Measurements from ENCODE around the gene EFNA1. TPM values are rescaled to one million over a fixed set of nuclear protein-coding genes. Genes with fewer than 3 reads are reported as not detected.

Gene EFNA1
- total RNA-seq, 1 donor from 2014 or later, result 0.34 TPM

- Histone ChIP-seq H3K9me3 (ENCODE audit: low read depth) (no peaks in the 10 kb centered on the region), H3K27ac (no peak overlapping the region), H4K20me1 (ENCODE audit: low read depth) (no peaks in the 10 kb centered on the region), H3F3A (ENCODE audit: low read depth) (peaks cover 6% of the 10 kb centered on the region), H3K4me3 (no peak overlapping the region), H3K4me1 (peaks cover 4% of the 10 kb centered on the region), H3K27me3 (peaks cover 14% of the 10 kb centered on the region), H2AFZ (replicated peaks) (no peak overlapping the region), H3K4me2 (no peak overlapping the region), H3K79me2 (ENCODE audit: low read depth) (no peaks in the 10 kb centered on the region), H3K36me3 (no peaks in the 10 kb centered on the region), H3K9ac (no peak overlapping the region)
- no peaks in the 10 kb centered on the region for H3K36me3 Mint-ChIP-seq
- TF ChIP-seq CTCF (IDR thresholded peaks at IDR 0.05) (no peak), EZH2phosphoT487 (IDR thresholded peaks at IDR 0.05) (no peak), EZH2 (IDR thresholded peaks at IDR 0.05) (no peak)
- peaks cover 6% of the 10 kb centered on the region for H3K4me1 Mint-ChIP-seq
- no peak for DNase-seq (ENCODE audit: low spot score)
- H3K9me3 Mint-ChIP-seq, result no peaks in the 10 kb centered on the region
- H3K27me3 Mint-ChIP-seq (ENCODE audit: insufficient read depth, low read depth), result peaks cover 5% of the 10 kb centered on the region
- H3K27ac Mint-ChIP-seq, result no peak overlapping the region
- H3K4me3 Mint-ChIP-seq, result no peak overlapping the region
Measured at GRCh38 chr1:155099331-155099730, 28.3 kb upstream of the EFNA1 start.

DNA sequence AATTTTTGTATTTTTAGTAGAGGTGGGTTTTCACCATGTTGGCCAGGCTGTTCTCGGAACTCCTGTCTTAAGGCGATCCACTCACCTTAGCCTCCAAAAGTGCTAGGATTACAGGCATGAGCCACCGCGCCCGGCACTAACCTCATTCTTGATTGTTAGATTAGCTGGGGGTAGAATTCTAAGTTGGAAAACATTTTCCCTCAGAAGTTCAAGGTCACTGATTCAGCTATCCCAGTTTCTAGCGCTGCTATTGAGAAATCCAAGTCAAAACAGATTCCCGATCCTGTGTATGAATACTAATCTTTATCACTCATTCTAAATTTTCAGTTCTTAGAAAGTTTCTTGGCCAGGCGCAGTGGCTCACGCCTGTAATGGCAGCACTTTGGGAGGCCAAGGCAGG, 24.4 kb upstream of the EFNA1 start:
- Histone ChIP-seq H3F3A (ENCODE audit: low read depth) (no peaks in the 10 kb centered on the region), H3K9me3 (ENCODE audit: low read depth) (no peaks in the 10 kb centered on the region), H3K27ac (no peak overlapping the region), H3K36me3 (no peaks in the 10 kb centered on the region), H3K4me2 (no peak overlapping the region), H3K4me3 (no peak overlapping the region), H4K20me1 (ENCODE audit: low read depth) (no peaks in the 10 kb centered on the region), H3K79me2 (ENCODE audit: low read depth) (no peaks in the 10 kb centered on the region), H3K9ac (no peak overlapping the region), H3K4me1 (no peaks in the 10 kb centered on the region), H3K27me3 (peaks cover 14% of the 10 kb centered on the region), H2AFZ (replicated peaks) (no peak overlapping the region)
- Mint-ChIP-seq H3K36me3 (no peaks in the 10 kb centered on the region), H3K4me1 (peaks cover 4% of the 10 kb centered on the region), H3K4me3 (no peak overlapping the region), H3K27me3 (ENCODE audit: insufficient read depth, low read depth) (peaks cover 9% of the 10 kb centered on the region), H3K9me3 (no peaks in the 10 kb centered on the region), H3K27ac (no peak overlapping the region)
- no peak for TF ChIP-seq EZH2 (IDR thresholded peaks at IDR 0.05)
- TF ChIP-seq EZH2phosphoT487 (IDR thresholded peaks at IDR 0.05), result no peak
- no peak for TF ChIP-seq CTCF (IDR thresholded peaks at IDR 0.05)
- DNase-seq (ENCODE audit: low spot score), result no peak

GRCh38 chr1:155104605-155105534, 22.8 kb upstream of the EFNA1 start:
- Histone ChIP-seq H3K27me3 (peaks cover 15% of the 10 kb centered on the region), H3K27ac (no peak overlapping the region), H4K20me1 (ENCODE audit: low read depth) (no peaks in the 10 kb centered on the region), H2AFZ (replicated peaks) (no peak overlapping the region), H3F3A (ENCODE audit: low read depth) (no peaks in the 10 kb centered on the region), H3K79me2 (ENCODE audit: low read depth) (no peaks in the 10 kb centered on the region), H3K4me1 (no peaks in the 10 kb centered on the region), H3K9me3 (ENCODE audit: low read depth) (no peaks in the 10 kb centered on the region), H3K4me2 (no peak overlapping the region), H3K36me3 (no peaks in the 10 kb centered on the region), H3K9ac (no peak overlapping the region), H3K4me3 (no peak overlapping the region)
- peaks cover 8% of the 10 kb centered on the region for H3K27me3 Mint-ChIP-seq (ENCODE audit: insufficient read depth, low read depth)
- H3K36me3 Mint-ChIP-seq, result no peaks in the 10 kb centered on the region
- no peak overlapping the region for H3K4me3 Mint-ChIP-seq
- DNase-seq (ENCODE audit: low spot score), result no peak
- no peak overlapping the region for H3K27ac Mint-ChIP-seq
- H3K9me3 Mint-ChIP-seq, result no peaks in the 10 kb centered on the region
- H3K4me1 Mint-ChIP-seq, result peaks cover 4% of the 10 kb centered on the region
- no peak for TF ChIP-seq EZH2phosphoT487 (IDR thresholded peaks at IDR 0.05)
- no peak for TF ChIP-seq CTCF (IDR thresholded peaks at IDR 0.05)
- TF ChIP-seq EZH2 (IDR thresholded peaks at IDR 0.05), result no peak

Measured in neural progenitor cell (in vitro differentiated cells).